ENCODE results near the gene CREB5.

DNA sequence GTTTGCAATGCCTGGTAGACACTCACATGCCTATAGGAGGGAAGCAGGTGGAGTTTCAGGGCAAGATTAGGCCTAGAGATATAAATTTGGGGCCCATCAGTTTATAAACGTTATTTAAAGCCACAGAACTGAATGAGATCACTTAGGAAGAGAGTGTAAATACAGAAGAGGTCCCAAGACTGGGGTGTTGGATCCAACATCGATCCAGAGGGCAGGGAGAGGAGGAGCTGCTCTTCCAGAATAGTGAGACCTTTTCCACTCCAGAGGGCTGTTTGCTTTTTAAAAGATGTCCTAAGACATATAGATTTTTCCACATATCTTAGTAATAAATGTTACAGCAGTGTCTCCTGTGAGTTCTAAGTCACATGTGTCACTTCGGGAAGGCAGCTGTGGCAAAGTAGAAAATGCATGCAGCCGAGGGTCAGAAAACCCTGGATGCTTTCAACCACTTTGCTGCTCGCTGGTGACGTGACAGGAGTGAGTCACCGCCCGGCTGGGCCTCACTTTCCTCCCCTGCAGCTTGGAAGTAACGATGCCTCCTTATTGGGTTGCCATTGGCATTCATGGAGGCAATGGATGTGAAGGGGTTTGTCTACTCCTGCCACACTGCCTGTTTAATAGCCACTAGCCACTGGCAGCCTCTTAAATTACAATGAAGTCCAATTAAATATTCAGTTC is 450.4 kb downstream of the CREB5 start:
- no peak for TF ChIP-seq EZH2 (IDR thresholded peaks at IDR 0.05; ENCODE audit: low read depth)
- TF ChIP-seq, protein P1, sequence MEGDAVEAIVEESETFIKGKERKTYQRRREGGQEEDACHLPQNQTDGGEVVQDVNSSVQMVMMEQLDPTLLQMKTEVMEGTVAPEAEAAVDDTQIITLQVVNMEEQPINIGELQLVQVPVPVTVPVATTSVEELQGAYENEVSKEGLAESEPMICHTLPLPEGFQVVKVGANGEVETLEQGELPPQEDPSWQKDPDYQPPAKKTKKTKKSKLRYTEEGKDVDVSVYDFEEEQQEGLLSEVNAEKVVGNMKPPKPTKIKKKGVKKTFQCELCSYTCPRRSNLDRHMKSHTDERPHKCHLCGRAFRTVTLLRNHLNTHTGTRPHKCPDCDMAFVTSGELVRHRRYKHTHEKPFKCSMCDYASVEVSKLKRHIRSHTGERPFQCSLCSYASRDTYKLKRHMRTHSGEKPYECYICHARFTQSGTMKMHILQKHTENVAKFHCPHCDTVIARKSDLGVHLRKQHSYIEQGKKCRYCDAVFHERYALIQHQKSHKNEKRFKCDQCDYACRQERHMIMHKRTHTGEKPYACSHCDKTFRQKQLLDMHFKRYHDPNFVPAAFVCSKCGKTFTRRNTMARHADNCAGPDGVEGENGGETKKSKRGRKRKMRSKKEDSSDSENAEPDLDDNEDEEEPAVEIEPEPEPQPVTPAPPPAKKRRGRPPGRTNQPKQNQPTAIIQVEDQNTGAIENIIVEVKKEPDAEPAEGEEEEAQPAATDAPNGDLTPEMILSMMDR (conservative IDR thresholded peaks at IDR 0.05): no peak
